ENCODE data around the gene ITM2C.

Gene ITM2C

GRCh38 chr2:230900336-230900995, 35.7 kb downstream of the ITM2C start:
- H2AFZ ChIP-seq (ENCODE audit: low read depth, low read length), result no peak overlapping the region
- peaks cover 59 to 80% of the 10 kb centered on the region in 2 experiments for H3K27me3 ChIP-seq (ENCODE audit: control insufficient read depth in 1 of 2, insufficient read depth in 1 of 2, low read length in 2 of 2)
- H4K91ac ChIP-seq (ENCODE audit: low read length), result no peak overlapping the region
- DNase-seq, result no peak
- 70% methylated on average over 10 of the region's 10 CpGs for WGBS
- H3K79me1 ChIP-seq (replicated peaks; ENCODE audit: low read length, poor library complexity, severe bottlenecking), result no peaks in the 10 kb centered on the region
- no peak overlapping the region for H3K23ac ChIP-seq (ENCODE audit: low read length in 2 of 2)
- H2BK12ac ChIP-seq (ENCODE audit: low read length in 2 of 2), result no peak overlapping the region
- no peak overlapping the region for H2BK120ac ChIP-seq (ENCODE audit: low read depth, low read length)
- no peak overlapping the region for H3K14ac ChIP-seq (ENCODE audit: low read length in 2 of 2)
- H3K27ac ChIP-seq (ENCODE audit: low read length, poor library complexity, severe bottlenecking), result no peak overlapping the region
- no peaks in the 10 kb centered on the region for H3K36me3 ChIP-seq (ENCODE audit: control insufficient read depth in 1 of 2, insufficient read depth in 2 of 2, low read depth in 1 of 2, low read length in 2 of 2)
- H3K4ac ChIP-seq (ENCODE audit: low read depth in 1 of 2, low read length in 2 of 2), result no peak overlapping the region
- H3K4me1 ChIP-seq (ENCODE audit: control insufficient read depth, insufficient read depth, low read depth, low read length), result peaks cover 5% of the 10 kb centered on the region
- no peak overlapping the region for H3K9ac ChIP-seq (ENCODE audit: low read length)
- no peak overlapping the region for H3K18ac ChIP-seq (ENCODE audit: low read depth in 1 of 2, low read length in 2 of 2)
- no peak overlapping the region for H4K8ac ChIP-seq (ENCODE audit: low read length)
- H2BK15ac ChIP-seq (ENCODE audit: low read depth, poor library complexity, severe bottlenecking), result no peak overlapping the region
- no peak overlapping the region for H3K4me3 ChIP-seq (ENCODE audit: insufficient read depth in 1 of 2, low read depth in 1 of 2, low read length in 2 of 2)
- H2BK5ac ChIP-seq (ENCODE audit: low read depth, low read length, poor library complexity, severe bottlenecking), result no peak overlapping the region
- no peaks in the 10 kb centered on the region for H3K9me3 ChIP-seq (ENCODE audit: control insufficient read depth, low read length)
- H2AK5ac ChIP-seq (ENCODE audit: low read length, severe bottlenecking), result no peak overlapping the region
- no peak overlapping the region for H3K4me2 ChIP-seq (ENCODE audit: low read length, poor library complexity, severe bottlenecking)

GRCh38 chr2:230901006-230901405, 36.3 kb downstream of the ITM2C start:
- Histone ChIP-seq H3K14ac (ENCODE audit: low read length in 2 of 2) (no peak overlapping the region), H3K4me2 (ENCODE audit: low read length, poor library complexity, severe bottlenecking) (no peak overlapping the region), H2BK5ac (ENCODE audit: low read depth, low read length, poor library complexity, severe bottlenecking) (no peak overlapping the region), H3K4ac (ENCODE audit: low read depth in 1 of 2, low read length in 2 of 2) (no peak overlapping the region), H2BK15ac (ENCODE audit: low read depth, poor library complexity, severe bottlenecking) (no peak overlapping the region), H3K4me1 (ENCODE audit: control insufficient read depth, insufficient read depth, low read depth, low read length) (peaks cover 6% of the 10 kb centered on the region), H3K27ac (ENCODE audit: low read length, poor library complexity, severe bottlenecking) (no peak overlapping the region), H3K23ac (ENCODE audit: low read length in 2 of 2) (no peak overlapping the region), H2BK12ac (ENCODE audit: low read length in 2 of 2) (no peak overlapping the region), H3K18ac (ENCODE audit: low read depth in 1 of 2, low read length in 2 of 2) (no peak overlapping the region), H2BK120ac (ENCODE audit: low read depth, low read length) (no peak overlapping the region), H2AK5ac (ENCODE audit: low read length, severe bottlenecking) (no peak overlapping the region), H3K4me3 (ENCODE audit: insufficient read depth in 1 of 2, low read depth in 1 of 2, low read length in 2 of 2) (no peak overlapping the region), H3K9ac (ENCODE audit: low read length) (no peak overlapping the region), H3K27me3 (ENCODE audit: control insufficient read depth in 1 of 2, insufficient read depth in 1 of 2, low read length in 2 of 2) (peaks cover 53 to 75% of the 10 kb centered on the region in 2 experiments), H4K91ac (ENCODE audit: low read length) (no peak overlapping the region), H3K9me3 (ENCODE audit: control insufficient read depth, low read length) (no peaks in the 10 kb centered on the region), H3K36me3 (ENCODE audit: control insufficient read depth in 1 of 2, insufficient read depth in 2 of 2, low read depth in 1 of 2, low read length in 2 of 2) (no peaks in the 10 kb centered on the region), H4K8ac (ENCODE audit: low read length) (peak overlapping the region; percentile 5), H3K79me1 (replicated peaks; ENCODE audit: low read length, poor library complexity, severe bottlenecking) (no peaks in the 10 kb centered on the region), H2AFZ (ENCODE audit: low read depth, low read length) (no peak overlapping the region)
- 64% methylated on average over 5 of the region's 5 CpGs for WGBS
- no peak for DNase-seq

GRCh38 chr2:230902180-230902899, 37.6 kb downstream of the ITM2C start:
- Histone ChIP-seq H2BK120ac (ENCODE audit: low read depth, low read length) (no peak overlapping the region), H3K23ac (ENCODE audit: low read length in 2 of 2) (no peak overlapping the region), H4K91ac (ENCODE audit: low read length) (no peak overlapping the region), H3K4me1 (ENCODE audit: control insufficient read depth, insufficient read depth, low read depth, low read length) (peaks cover 6% of the 10 kb centered on the region), H3K4ac (ENCODE audit: low read depth in 1 of 2, low read length in 2 of 2) (no peak overlapping the region), H3K27me3 (ENCODE audit: control insufficient read depth in 1 of 2, insufficient read depth in 1 of 2, low read length in 2 of 2) (peaks cover 44 to 61% of the 10 kb centered on the region in 2 experiments), H4K8ac (ENCODE audit: low read length) (no peak overlapping the region), H3K14ac (ENCODE audit: low read length in 2 of 2) (no peak overlapping the region), H2BK5ac (ENCODE audit: low read depth, low read length, poor library complexity, severe bottlenecking) (no peak overlapping the region), H3K4me2 (ENCODE audit: low read length, poor library complexity, severe bottlenecking) (no peak overlapping the region), H3K9ac (ENCODE audit: low read length) (no peak overlapping the region), H3K79me1 (replicated peaks; ENCODE audit: low read length, poor library complexity, severe bottlenecking) (no peaks in the 10 kb centered on the region), H2BK15ac (ENCODE audit: low read depth, poor library complexity, severe bottlenecking) (no peak overlapping the region), H3K9me3 (ENCODE audit: control insufficient read depth, low read length) (no peaks in the 10 kb centered on the region), H2AK5ac (ENCODE audit: low read length, severe bottlenecking) (no peak overlapping the region), H2BK12ac (ENCODE audit: low read length in 2 of 2) (no peak overlapping the region), H3K18ac (ENCODE audit: low read depth in 1 of 2, low read length in 2 of 2) (no peak overlapping the region), H3K36me3 (ENCODE audit: control insufficient read depth in 1 of 2, insufficient read depth in 2 of 2, low read depth in 1 of 2, low read length in 2 of 2) (no peaks in the 10 kb centered on the region), H3K27ac (ENCODE audit: low read length, poor library complexity, severe bottlenecking) (no peak overlapping the region), H3K4me3 (ENCODE audit: insufficient read depth in 1 of 2, low read depth in 1 of 2, low read length in 2 of 2) (no peak overlapping the region), H2AFZ (ENCODE audit: low read depth, low read length) (no peak overlapping the region)
- peak; percentile 71 for DNase-seq
- WGBS, result 29% methylated on average over 8 of the region's 8 CpGs

- DNase-seq, result no peak
Observed at GRCh38 chr2:230903231-230904150, 38.7 kb downstream of the ITM2C start.

More at GRCh38 chr2:230903231-230904150, 38.7 kb downstream of the ITM2C start:
- no peak overlapping the region for H3K23ac ChIP-seq (ENCODE audit: low read length in 2 of 2)
- no peak overlapping the region for H3K18ac ChIP-seq (ENCODE audit: low read depth in 1 of 2, low read length in 2 of 2)
- no peaks in the 10 kb centered on the region for H3K36me3 ChIP-seq (ENCODE audit: control insufficient read depth in 1 of 2, insufficient read depth in 2 of 2, low read depth in 1 of 2, low read length in 2 of 2)
- no peak overlapping the region for H2AFZ ChIP-seq (ENCODE audit: low read depth, low read length)
- H3K4me2 ChIP-seq (ENCODE audit: low read length, poor library complexity, severe bottlenecking), result no peak overlapping the region
- no peak overlapping the region for H3K9ac ChIP-seq (ENCODE audit: low read length)
- no peaks in the 10 kb centered on the region for H3K79me1 ChIP-seq (replicated peaks; ENCODE audit: low read length, poor library complexity, severe bottlenecking)
- H4K8ac ChIP-seq (ENCODE audit: low read length), result no peak overlapping the region
- no peak overlapping the region for H3K4me3 ChIP-seq (ENCODE audit: insufficient read depth in 1 of 2, low read depth in 1 of 2, low read length in 2 of 2)
- H3K9me3 ChIP-seq (ENCODE audit: control insufficient read depth, low read length), result no peaks in the 10 kb centered on the region
- no peak overlapping the region for H2BK5ac ChIP-seq (ENCODE audit: low read depth, low read length, poor library complexity, severe bottlenecking)
- no peak overlapping the region for H2BK15ac ChIP-seq (ENCODE audit: low read depth, poor library complexity, severe bottlenecking)
- no peak overlapping the region for H3K27ac ChIP-seq (ENCODE audit: low read length, poor library complexity, severe bottlenecking)
- no peak overlapping the region for H4K91ac ChIP-seq (ENCODE audit: low read length)
- H2BK120ac ChIP-seq (ENCODE audit: low read depth, low read length), result no peak overlapping the region
- WGBS, result 94% methylated on average over 19 of the region's 19 CpGs
- H3K27me3 ChIP-seq (ENCODE audit: control insufficient read depth in 1 of 2, insufficient read depth in 1 of 2, low read length in 2 of 2), result peaks cover 35 to 51% of the 10 kb centered on the region in 2 experiments
- no peak overlapping the region for H3K14ac ChIP-seq (ENCODE audit: low read length in 2 of 2)
- no peak overlapping the region for H2BK12ac ChIP-seq (ENCODE audit: low read length in 2 of 2)
- H3K4ac ChIP-seq (ENCODE audit: low read depth in 1 of 2, low read length in 2 of 2), result no peak overlapping the region
- peaks cover 11% of the 10 kb centered on the region for H3K4me1 ChIP-seq (ENCODE audit: control insufficient read depth, insufficient read depth, low read depth, low read length)
- H2AK5ac ChIP-seq (ENCODE audit: low read length, severe bottlenecking), result no peak overlapping the region

All from mesenchymal stem cell (in vitro differentiated cells and primary cell).